Subcutaneous adipose tissue (tissue), 4 donors: ENCODE measurements around the gene CDC42EP4. TPM values are rescaled to one million over a fixed set of nuclear protein-coding genes. Genes with fewer than 3 reads are reported as not detected.

Source experiments
- total RNA-seq, 4 donors: library from RNA; depleted of rRNA; stranded (reverse); fragments of >200 nt; gene quantifications; one replicate each; pipeline ENCODE4 v1.1.0, GENCODE V29; 2016
- TF ChIP-seq, protein P1 (sequence below): fragments of 450-650 bp; IDR thresholded peaks from one replicate; pipeline ENCODE4 v1.5.1; 2016; ENCODE audit warnings: low read depth, mild to moderate bottlenecking, control low read depth, antibody characterized with exemption, moderate library complexity

The CDC42EP4 gene, protein sequence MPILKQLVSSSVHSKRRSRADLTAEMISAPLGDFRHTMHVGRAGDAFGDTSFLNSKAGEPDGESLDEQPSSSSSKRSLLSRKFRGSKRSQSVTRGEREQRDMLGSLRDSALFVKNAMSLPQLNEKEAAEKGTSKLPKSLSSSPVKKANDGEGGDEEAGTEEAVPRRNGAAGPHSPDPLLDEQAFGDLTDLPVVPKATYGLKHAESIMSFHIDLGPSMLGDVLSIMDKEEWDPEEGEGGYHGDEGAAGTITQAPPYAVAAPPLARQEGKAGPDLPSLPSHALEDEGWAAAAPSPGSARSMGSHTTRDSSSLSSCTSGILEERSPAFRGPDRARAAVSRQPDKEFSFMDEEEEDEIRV
- 100 to 1,000 TPM in 1 of 4 donors, 10 to 100 TPM in 3; 39.9 to 200 (median 75.4) TPM for total RNA-seq

- TF ChIP-seq, protein P1, sequence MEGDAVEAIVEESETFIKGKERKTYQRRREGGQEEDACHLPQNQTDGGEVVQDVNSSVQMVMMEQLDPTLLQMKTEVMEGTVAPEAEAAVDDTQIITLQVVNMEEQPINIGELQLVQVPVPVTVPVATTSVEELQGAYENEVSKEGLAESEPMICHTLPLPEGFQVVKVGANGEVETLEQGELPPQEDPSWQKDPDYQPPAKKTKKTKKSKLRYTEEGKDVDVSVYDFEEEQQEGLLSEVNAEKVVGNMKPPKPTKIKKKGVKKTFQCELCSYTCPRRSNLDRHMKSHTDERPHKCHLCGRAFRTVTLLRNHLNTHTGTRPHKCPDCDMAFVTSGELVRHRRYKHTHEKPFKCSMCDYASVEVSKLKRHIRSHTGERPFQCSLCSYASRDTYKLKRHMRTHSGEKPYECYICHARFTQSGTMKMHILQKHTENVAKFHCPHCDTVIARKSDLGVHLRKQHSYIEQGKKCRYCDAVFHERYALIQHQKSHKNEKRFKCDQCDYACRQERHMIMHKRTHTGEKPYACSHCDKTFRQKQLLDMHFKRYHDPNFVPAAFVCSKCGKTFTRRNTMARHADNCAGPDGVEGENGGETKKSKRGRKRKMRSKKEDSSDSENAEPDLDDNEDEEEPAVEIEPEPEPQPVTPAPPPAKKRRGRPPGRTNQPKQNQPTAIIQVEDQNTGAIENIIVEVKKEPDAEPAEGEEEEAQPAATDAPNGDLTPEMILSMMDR = no peak
Observed at GRCh38 chr17:73311781-73312641, at the start of gene CDC42EP4. CDC42EP4 (minus strand) TSS chr17:73312001; CDS start chr17:73286500, 25,501 bp downstream.

- TF ChIP-seq, protein P1 = no peak
Observed at GRCh38 chr17:73360961-73361761, 49.4 kb upstream of the CDC42EP4 start.

- TF ChIP-seq, protein P1 = no peak
Observed at GRCh38 chr17:73359987-73360410, 48.2 kb upstream of the CDC42EP4 start.

GRCh38 chr17:73359352-73359751 is 47.6 kb upstream of the CDC42EP4 start:
- TF ChIP-seq, protein P1 = no peak

DNA sequence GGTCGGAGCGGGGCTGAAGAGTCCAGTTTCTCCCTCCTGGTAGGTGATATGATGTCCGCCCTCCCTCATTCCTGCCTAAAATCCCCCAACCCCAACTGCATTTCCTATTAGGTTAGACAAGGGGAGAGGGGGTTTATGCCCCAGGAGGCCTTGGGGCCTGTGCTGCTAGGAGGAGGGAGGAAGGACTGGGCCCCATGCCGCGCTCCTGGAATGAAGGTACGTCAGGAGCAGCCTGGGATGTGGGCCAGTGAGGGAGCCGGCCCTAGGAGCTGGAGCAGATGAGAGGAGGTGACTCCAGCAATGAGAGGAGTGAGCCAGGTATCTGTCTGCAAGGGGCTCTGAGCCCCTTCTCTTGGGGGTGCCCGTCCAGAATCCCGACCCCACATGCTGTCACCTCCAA is 46.9 kb upstream of the CDC42EP4 start:
- TF ChIP-seq, protein P1 = no peak

DNA sequence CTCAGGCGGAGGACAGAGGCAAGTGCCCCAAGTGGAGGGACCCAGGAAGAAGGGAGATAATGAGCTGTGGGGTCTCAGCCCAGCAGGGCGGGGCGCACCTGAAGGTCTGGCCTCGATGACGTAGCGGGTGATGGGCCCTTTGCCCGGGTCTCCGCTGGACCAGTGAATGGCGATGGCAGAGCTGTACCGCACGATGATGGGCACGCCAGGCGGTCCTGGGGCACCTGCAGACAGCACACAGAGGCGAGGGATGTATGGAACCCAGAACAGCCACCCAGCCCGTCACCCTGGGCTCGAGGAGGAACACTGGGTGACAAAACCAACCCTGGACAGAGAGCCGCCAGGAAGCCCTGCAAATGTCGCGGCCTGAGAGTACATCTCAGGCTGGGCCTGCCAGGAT is 46.2 kb upstream of the CDC42EP4 start:
- TF ChIP-seq, protein P1 = no peak
